Right hindlimb (tissue), 1 donor: ENCODE results near the gene TMUB1.

Experiments used
- DNase-seq: peaks from one replicate; pipeline ENCODE4 v3.0.0-alpha.2; 2018

The TMUB1 gene

GRCh38 chr7:151101621-151102396 lies 18.5 kb upstream of the TMUB1 start:
- no peak for DNase-seq

DNA sequence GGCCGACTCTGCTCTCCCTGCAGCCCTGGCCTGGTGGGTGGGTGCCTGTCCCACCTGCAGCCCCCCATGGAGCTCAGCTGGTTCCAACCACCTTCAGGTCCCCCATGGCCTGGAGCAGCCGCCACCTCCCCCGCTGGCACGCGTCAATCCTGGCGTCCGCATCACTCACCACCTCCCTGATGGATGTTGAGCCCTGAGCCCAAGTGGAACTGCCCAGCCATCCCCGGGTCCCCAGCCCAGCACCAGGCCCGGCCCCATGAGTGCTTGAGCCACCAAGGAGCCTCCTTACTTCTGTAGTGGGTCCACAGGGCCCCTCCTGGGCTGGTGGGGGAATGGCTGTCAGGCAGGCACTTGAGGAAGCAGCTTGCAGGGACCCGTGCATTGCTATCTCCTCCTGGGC lies 17.6 kb upstream of the TMUB1 start:
- DNase-seq: no peak

DNA sequence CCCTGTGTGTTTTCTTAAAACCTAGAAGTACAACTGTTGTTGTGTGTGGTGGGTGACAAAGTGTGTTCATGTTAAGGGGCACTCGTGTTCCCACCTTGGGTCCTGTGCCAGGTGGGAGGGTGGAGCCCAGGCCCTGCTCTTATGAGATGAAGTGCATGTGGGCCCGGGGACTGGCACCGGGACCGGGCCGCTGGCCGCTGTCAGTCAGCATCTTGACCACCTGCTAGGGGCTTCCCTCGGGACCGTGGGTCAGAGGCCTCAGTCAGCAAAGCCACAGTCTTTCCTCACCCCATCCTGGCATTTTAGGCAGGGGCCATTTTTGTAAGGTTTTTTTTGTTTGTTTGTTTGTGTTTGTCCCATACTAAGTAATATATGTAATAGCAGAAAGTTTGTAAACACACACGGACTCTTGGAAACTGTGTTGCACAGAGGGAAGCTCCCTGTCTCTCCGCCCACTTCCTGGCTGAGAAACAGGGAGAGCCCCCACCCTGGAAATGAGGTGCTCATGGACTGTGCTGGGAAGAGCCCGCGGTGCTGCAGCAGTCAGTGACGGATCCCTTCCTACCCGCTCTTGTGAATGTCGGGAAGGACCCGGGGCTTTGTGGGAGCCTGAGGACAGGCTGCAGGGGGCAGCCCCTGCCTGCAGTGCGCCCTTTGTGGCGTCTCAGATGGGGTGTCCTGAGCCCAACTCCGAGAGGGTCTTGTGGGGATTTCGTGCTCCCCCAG lies 16.4 kb upstream of the TMUB1 start:
- no peak for DNase-seq

GRCh38 chr7:151095828-151096475 lies 12.7 kb upstream of the TMUB1 start:
- DNase-seq: no peak

DNA sequence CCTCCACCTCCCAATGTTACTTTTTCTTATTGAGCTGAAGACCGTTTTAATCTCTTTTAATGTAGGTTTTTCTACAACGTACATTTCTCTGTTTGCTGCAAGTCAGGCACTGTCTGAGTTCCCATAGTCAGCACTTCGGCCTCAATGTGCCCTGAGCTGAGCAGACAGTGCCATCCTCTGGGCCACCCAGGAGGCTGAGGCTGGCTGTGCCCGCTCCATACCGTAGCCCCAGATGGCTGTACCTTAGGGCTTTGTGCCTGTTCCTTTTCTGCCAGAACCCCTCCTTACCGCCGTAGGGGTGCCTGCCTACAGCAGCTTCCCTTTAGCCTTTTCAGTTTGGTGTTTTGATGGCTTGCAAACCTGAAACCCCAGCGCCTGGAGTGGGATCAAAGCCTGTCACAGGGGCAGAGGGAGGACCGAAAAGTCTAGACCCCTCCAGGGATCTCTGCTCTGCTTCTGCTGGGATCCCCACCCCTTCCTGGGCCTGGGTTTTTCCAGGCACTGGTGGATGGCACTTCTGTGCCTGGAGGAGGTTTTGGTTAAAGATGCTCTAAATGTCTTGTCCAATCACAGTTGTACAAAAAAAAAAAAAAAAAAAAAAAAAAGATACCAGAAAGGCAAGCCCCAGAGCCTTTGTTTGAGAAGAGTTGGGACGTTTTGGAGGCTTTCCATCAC lies 12.0 kb upstream of the TMUB1 start:
- no peak for DNase-seq

- no peak for DNase-seq
Observed at GRCh38 chr7:151094675-151095074, 11.4 kb upstream of the TMUB1 start.

GRCh38 chr7:151093748-151094147 lies 10.5 kb upstream of the TMUB1 start:
- DNase-seq: no peak

GRCh38 chr7:151091988-151092387 lies 8.7 kb upstream of the TMUB1 start:
- DNase-seq: no peak

- DNase-seq: no peak
Observed at GRCh38 chr7:151091431-151091830, 8.1 kb upstream of the TMUB1 start.

DNA sequence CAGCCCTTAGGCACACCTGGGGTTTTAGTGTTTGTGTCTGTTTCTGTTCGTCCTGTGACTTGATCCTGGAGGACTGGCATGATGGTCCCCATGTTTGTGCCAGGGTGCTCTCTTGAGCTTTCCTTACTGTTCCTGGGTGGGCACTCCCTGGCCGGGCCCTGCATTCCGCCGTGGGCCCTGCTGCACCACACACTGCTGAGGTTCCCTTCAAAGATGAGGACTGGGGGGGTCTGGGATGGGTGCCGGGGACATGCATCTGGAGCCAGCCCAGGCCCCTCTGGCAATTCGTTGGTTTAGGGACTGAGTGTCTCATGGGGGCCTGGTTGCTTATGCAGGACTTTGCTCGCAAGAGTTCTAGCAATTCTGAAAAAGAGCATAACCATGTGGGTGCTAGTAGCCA lies 7.7 kb upstream of the TMUB1 start:
- DNase-seq: no peak

- no peak for DNase-seq
Observed at GRCh38 chr7:151089893-151090730, 6.8 kb upstream of the TMUB1 start.

DNA sequence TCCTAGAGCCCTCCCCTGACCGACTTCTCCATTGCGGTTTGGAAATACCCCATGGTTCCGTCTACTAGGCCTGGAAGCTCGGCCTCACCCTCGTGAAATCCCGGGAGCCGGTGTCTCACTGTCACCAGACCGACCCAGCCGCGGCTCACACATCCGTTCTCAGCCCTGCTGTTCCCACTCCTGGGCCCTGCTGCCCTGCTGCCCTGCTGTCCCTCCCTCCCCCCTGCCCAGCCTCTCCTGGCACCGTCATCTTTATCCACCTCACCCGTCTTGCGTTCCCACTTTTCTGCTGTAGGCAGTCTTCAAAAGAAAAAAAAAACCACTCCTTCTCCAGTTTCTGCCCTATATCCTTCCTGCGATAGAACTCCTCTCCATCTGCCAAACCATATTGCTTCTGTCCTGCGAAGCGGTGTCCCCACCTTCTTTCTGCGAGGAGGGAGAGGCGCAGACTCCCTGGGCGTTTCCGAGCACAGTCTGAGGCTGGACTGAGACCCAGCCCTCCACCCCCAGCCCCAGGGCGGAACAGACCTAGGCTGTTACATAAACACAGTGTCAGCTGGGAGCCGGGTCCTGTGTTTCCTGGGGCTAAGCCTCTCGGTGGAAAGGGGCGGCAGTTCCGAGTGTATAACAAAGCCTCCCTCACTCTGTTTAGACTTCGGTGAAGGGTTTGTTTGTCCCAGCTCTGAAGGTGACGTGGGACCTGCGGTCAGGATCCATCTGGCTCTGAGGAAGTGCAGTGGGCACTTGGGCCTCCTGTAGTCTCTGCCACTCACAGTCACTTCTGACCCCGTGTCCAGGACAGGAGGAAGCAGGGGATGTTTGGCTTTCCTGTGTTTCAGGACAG lies 5.8 kb upstream of the TMUB1 start:
- peak; percentile 76 for DNase-seq

DNA sequence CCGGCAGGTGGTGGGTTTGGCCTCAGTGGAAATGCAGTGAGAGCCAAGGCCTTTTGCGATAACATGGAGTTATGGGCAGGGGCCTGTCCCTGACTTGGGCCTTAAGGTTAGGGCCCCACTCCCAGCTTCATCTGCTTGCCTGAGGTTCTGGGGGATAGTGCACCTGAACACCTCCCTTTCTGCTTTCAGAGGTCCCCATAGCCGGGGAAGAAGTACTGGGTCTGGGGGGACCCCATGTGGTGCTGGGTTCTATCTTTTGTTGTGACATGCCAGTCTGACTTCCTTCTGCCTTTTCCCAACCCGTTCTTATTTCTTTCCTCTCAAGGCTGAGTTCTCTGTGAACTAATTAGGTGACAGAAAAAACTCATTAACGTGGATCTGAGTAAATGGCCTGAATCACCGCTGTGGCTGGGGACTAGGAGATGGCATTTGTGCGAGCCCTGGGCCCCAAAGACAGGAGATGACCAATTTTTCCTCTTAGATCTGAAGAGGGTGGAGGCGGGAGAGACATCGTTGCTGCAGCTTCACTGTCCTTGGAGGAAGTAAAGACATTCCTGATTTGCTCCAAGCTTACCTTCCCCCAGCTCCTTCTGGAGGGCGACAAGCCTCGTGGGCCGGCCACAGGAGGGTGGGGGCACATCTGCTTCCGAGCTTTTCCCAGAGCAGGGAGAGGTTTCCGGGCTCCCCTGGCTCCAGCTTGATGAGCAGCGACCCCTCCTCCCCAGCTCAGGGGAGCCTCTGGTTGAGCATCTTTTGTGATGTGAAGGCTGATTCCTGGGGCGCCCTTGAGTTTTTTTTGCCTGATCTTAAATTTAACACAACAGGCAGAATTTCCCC lies 4.9 kb upstream of the TMUB1 start:
- no peak for DNase-seq

DNA sequence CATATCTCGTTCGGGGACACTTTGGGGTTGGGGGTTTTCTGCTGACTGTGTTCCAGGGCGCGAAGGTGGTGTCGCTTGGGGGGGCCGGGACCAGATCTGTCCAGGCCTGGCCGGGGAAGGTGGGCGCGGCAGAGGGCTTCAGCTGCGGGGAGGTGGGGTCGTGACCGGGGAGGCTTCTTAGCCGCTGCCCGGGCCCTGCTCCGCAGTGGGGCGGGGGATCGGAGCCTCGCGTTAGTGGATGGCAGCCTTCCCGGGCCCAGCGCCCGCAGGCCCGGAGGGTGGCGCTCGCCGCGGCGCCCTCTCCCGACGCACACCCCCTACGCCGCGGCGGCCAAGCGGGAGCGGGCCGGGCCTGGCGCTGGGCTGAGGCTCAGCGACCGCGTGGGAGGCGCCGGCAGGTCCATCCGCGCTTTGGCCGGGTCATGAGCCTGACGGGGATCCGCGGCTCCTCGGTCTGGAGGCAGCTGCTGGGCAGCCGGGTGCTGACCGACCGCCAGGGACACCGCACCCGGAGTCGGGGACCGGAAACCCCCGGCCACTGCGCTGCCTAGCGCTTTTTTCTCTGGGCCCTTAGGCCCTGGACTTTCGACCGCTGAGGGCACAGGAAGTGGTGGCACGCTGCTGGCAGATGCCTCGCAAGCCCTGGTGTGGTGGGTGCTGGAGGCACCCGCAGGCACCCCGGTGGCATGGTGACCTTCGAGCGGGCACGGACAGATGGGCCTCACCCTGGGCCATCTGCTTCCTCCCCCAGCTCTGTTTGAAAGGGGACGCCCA lies 4.1 kb upstream of the TMUB1 start:
- DNase-seq: peak; percentile 61

DNA sequence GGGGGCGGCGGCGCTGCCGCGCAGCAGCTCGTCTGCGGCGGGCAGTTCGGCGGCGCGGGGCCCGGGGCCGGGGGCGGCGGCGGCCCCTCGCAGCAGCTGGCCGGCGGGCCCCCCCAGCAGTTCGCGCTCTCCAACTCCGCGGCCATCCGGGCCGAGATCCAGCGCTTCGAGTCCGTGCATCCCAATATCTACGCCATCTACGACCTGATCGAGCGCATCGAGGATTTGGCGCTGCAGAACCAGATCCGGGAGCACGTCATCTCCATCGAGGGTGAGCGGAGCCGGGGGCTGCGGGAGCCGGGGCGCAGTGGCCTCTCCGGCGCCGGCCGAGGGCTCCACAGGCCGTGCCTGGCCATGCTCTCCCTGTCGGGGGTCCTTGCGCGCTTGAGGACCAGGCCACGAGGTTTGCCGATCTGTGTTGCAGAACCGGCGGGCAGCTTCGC lies 3.5 kb upstream of the TMUB1 start:
- peak; percentile 65 for DNase-seq

- DNase-seq: peak; percentile 94
Observed at GRCh38 chr7:151085691-151086620, 2.7 kb upstream of the TMUB1 start, which contains the start of gene AGAP3. AGAP3 (plus strand) TSS chr7:151086475; CDS start chr7:151086742, 267 bp downstream.

DNA sequence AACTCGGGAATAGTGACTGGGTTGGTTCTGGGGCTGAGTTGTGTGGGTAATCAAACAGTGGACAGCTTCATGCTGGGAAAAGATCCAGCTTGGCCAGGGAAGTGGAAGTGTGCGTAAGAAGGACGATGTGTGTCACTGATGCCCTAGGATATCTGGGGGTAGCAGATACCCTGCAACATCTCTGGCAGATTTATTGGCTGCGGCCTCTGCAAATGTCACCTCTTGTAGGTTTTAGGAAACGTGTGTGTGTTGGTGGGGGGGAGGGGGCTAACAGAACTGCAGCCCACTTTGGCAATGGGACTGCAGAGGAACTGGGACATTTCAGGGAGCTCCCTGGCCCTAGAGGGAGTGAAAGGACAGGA lies 2.0 kb upstream of the TMUB1 start:
- no peak for DNase-seq

DNA sequence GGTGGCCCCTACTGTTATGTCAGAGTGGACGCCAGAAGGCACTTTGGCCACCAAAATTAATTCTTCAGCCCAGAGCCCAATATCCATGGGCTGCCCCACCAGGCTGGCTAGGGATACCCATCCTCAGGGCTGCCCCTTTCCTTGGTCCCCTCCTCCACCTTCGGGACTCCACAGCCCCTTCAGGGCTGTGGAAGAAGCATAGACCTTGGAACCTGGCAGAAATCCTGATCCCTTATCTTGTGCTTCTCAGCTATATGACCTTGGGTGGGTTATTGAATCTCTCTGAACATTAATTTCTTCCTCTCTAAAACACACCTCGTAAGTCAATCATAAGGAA lies 499 bp upstream of the TMUB1 start:
- DNase-seq: no peak
